H1 (cell line): Measurements from ENCODE around the gene FCN3. TPM values are rescaled to one million over a fixed set of nuclear protein-coding genes. Genes with fewer than 3 reads are reported as not detected.
A peak's percentile ranks its signal among the peaks of the same experiment; 100 is the strongest.

Source experiments
- CTCF ChIA-PET: fragments of 300-600 bp; sonication (Branson Sonifier 250); formaldehyde crosslinking; loops from one replicate; lab custom pipeline; 2021; ENCODE audit not compliant: partially characterized antibody; lab: Charles Lee
- POLR2A ChIA-PET: fragments of 300-600 bp; sonication (Branson Sonifier 250); formaldehyde crosslinking; loops from one replicate; lab custom pipeline; 2021; ENCODE audit warnings: inconsistent platforms; ENCODE audit not compliant: partially characterized antibody; lab: Charles Lee
- DNase-seq, 2 experiments: peaks; one replicate each; pipeline versions ENCODE4 v3.0.0 to v3.0.0-alpha.2; 2010 to 2022; ENCODE audit warnings: low spot score in 2 of 2, low read depth in 1 of 2, mixed read lengths in 1 of 2
- FAIRE-seq: peaks from 2 replicates; lab custom pipeline; 2011; peaks lifted over from hg19 to GRCh38; lab: Jason Lieb, UNC
- H2AFZ ChIP-seq: 2 replicates; pipeline ENCODE4 v1.8.1; 2012; ENCODE audit warnings: low read length, inconsistent platforms
- H2AK5ac ChIP-seq: 2 replicates; pipeline ENCODE4 v1.6.1; 2013; ENCODE audit warnings: low read depth, low read length
- H2BK120ac ChIP-seq: replicated peaks from 2 replicates; pipeline ENCODE3; 2013; ENCODE audit warnings: low read depth, low read length, inconsistent platforms
- H2BK12ac ChIP-seq: 2 replicates; pipeline ENCODE4 v1.6.1; 2013; ENCODE audit warnings: low read depth, low read length
- H2BK15ac ChIP-seq: 2 replicates; pipeline ENCODE4 v1.6.1; 2013; ENCODE audit warnings: low read length
- H2BK20ac ChIP-seq: 2 replicates; pipeline ENCODE4 v1.6.1; 2013; ENCODE audit warnings: low read length
- H2BK5ac ChIP-seq: 2 replicates; pipeline ENCODE4 v1.6.1; 2013; ENCODE audit warnings: low read depth, low read length
- H3K14ac ChIP-seq: 2 replicates; pipeline ENCODE4 v1.6.1; 2013; ENCODE audit warnings: inconsistent platforms; ENCODE audit not compliant: insufficient read length
- H3K18ac ChIP-seq: 2 replicates; pipeline ENCODE4 v1.6.1; 2013; ENCODE audit warnings: low read length; ENCODE audit errors: extremely low read depth
- H3K23ac ChIP-seq: 2 replicates; pipeline ENCODE4 v1.6.1; 2013; ENCODE audit warnings: inconsistent platforms; ENCODE audit not compliant: insufficient read length
- H3K23me2 ChIP-seq: 2 replicates; pipeline ENCODE4 v1.6.1; 2013; ENCODE audit warnings: low read depth, low read length
- H3K27ac ChIP-seq: 2 replicates; pipeline ENCODE4 v1.6.1; 2011; ENCODE audit warnings: low read depth, low read length, inconsistent platforms
- H3K27me3 ChIP-seq, 4 experiments: replicated peaks in 1 of 4; 1 replicate in 1 of 4; 2 replicates in 3 of 4; pipeline versions ENCODE4 v1.6.1 to v1.8.1; 2011 to 2013; ENCODE audit warnings: low read length in 3 of 4, mild to moderate bottlenecking in 3 of 4, inconsistent platforms in 2 of 4, mixed read lengths in 2 of 4, moderate library complexity in 1 of 4; ENCODE audit not compliant: control insufficient read depth in 3 of 4, insufficient read depth in 3 of 4; ENCODE audit errors: extremely low read depth in 1 of 4
- H3K36me3 ChIP-seq, 4 experiments: 2 replicates each; pipeline versions ENCODE4 v1.6.1 to v1.8.1; 2011 to 2013; ENCODE audit warnings: mild to moderate bottlenecking in 4 of 4, low read length in 3 of 4, moderate library complexity in 2 of 4, control low read depth in 1 of 4, inconsistent platforms in 1 of 4; ENCODE audit not compliant: insufficient read depth in 4 of 4, control insufficient read depth in 2 of 4
- H3K4ac ChIP-seq: replicated peaks from 2 replicates; pipeline ENCODE3; 2013; ENCODE audit warnings: low read length, low read depth, mixed read lengths, inconsistent platforms; ENCODE audit not compliant: insufficient read length
- H3K4me1 ChIP-seq, 4 experiments: replicated peaks in 1 of 4; 1 replicate in 1 of 4; 2 replicates in 3 of 4; pipeline versions ENCODE4 v1.6.1 to v1.8.1; 2011 to 2013; ENCODE audit warnings: low read length in 3 of 4, inconsistent platforms in 2 of 4, mixed read lengths in 1 of 4; ENCODE audit not compliant: insufficient read depth in 4 of 4, control insufficient read depth in 3 of 4
- H3K4me2 ChIP-seq, 2 experiments: 2 replicates each; pipeline versions ENCODE4 v1.6.1 to v1.8.1; 2011 to 2013; ENCODE audit warnings: low read depth in 2 of 2, low read length in 2 of 2, control low read depth in 1 of 2, inconsistent platforms in 1 of 2, mild to moderate bottlenecking in 1 of 2; ENCODE audit not compliant: insufficient read depth in 1 of 2
- H3K4me3 ChIP-seq, 4 experiments: fragments of 200-600, 300-600 bp in 1 of 4; sonication (generic), shearing (Covaris generic), sonication (Bioruptor Twin) in 1 of 4; 2 replicates each; pipeline versions ENCODE4 v1.5.1 to v1.8.1; 2011 to 2016; ENCODE audit warnings: low read length in 4 of 4, low read depth in 3 of 4, control low read depth in 2 of 4, inconsistent platforms in 2 of 4, mild to moderate bottlenecking in 2 of 4, mixed read lengths in 1 of 4, moderate library complexity in 1 of 4; ENCODE audit not compliant: insufficient read depth in 2 of 4; ENCODE audit errors: extremely low read depth in 1 of 4
- H3K56ac ChIP-seq: replicated peaks from 2 replicates; pipeline ENCODE3; 2013; ENCODE audit warnings: low read depth, mild to moderate bottlenecking, mixed read lengths, low read length, inconsistent platforms; ENCODE audit not compliant: insufficient read length
- H3K79me1 ChIP-seq: 2 replicates; pipeline ENCODE4 v1.6.1; 2013; ENCODE audit warnings: low read depth, low read length, control low read depth
- H3K79me2 ChIP-seq, 2 experiments: 2 replicates each; pipeline versions ENCODE4 v1.6.1 to v1.8.1; 2012 to 2013; ENCODE audit warnings: low read length in 2 of 2, mild to moderate bottlenecking in 2 of 2, inconsistent platforms in 1 of 2; ENCODE audit not compliant: insufficient read depth in 2 of 2, control insufficient read depth in 1 of 2
- H3K9ac ChIP-seq, 4 experiments: replicated peaks in 1 of 4; 1 replicate in 1 of 4; 2 replicates in 3 of 4; pipeline versions ENCODE4 v1.6.1 to v1.8.1; 2011 to 2013; ENCODE audit warnings: low read depth in 3 of 4, low read length in 3 of 4, control low read depth in 2 of 4, mild to moderate bottlenecking in 2 of 4, moderate library complexity in 2 of 4, inconsistent platforms in 1 of 4; ENCODE audit errors: extremely low read depth in 1 of 4
- H3K9me3 ChIP-seq, 2 experiments: 2 replicates each; pipeline versions ENCODE4 v1.6.1 to v1.8.1; 2012 to 2013; ENCODE audit warnings: mild to moderate bottlenecking in 2 of 2, moderate library complexity in 2 of 2, control low read depth in 1 of 2, inconsistent platforms in 1 of 2, low read depth in 1 of 2, low read length in 1 of 2, mixed read lengths in 1 of 2; ENCODE audit not compliant: insufficient read depth in 2 of 2
- H4K20me1 ChIP-seq, 2 experiments: replicated peaks in 1 of 2; 2 replicates each; pipeline versions ENCODE3 to v1.8.1; 2011 to 2013; ENCODE audit warnings: inconsistent platforms in 2 of 2, low read length in 2 of 2, mild to moderate bottlenecking in 1 of 2; ENCODE audit not compliant: insufficient read depth in 2 of 2, control insufficient read depth in 1 of 2
- H4K5ac ChIP-seq: 2 replicates; pipeline ENCODE4 v1.6.1; 2013; ENCODE audit warnings: low read length, low read depth, mixed read lengths, inconsistent platforms; ENCODE audit not compliant: insufficient read length
- H4K8ac ChIP-seq: 2 replicates; pipeline ENCODE4 v1.8.0; 2013; ENCODE audit warnings: mild to moderate bottlenecking, moderate library complexity, low read length, inconsistent platforms; ENCODE audit not compliant: insufficient read depth; ENCODE audit errors: extremely low read depth
- H4K91ac ChIP-seq: replicated peaks from 2 replicates; pipeline ENCODE3; 2013; ENCODE audit warnings: low read length, mixed read lengths, inconsistent platforms; ENCODE audit not compliant: insufficient read length
- BCL11A ChIP-seq, 2 experiments: IDR thresholded peaks; one replicate each; pipeline ENCODE4 v1.6.1; 2011; ENCODE audit warnings: low read depth in 2 of 2, low read length in 2 of 2, mild to moderate bottlenecking in 2 of 2
- CREB1 ChIP-seq: IDR thresholded peaks from 2 replicates; pipeline ENCODE4 v1.6.1; 2012; ENCODE audit warnings: inconsistent platforms
- EZH2 ChIP-seq: fragments of 200-600 bp; sonication (generic); IDR thresholded peaks from 2 replicates; pipeline ENCODE4 v1.7.1; 2012; ENCODE audit warnings: low read depth, mild to moderate bottlenecking, moderate library complexity, low read length, inconsistent platforms; ENCODE audit not compliant: severe bottlenecking
- KDM5A ChIP-seq: fragments of 200-600 bp; IDR thresholded peaks from 2 replicates; pipeline ENCODE4 v1.7.1; 2012; ENCODE audit warnings: mild to moderate bottlenecking, low read length, inconsistent platforms, mixed read lengths
- MAX ChIP-seq: IDR thresholded peaks from 2 replicates; pipeline ENCODE4 v1.6.1; 2012; ENCODE audit warnings: inconsistent platforms
- RFX5 ChIP-seq: IDR thresholded peaks from 2 replicates; pipeline ENCODE4 v1.6.1; 2011; ENCODE audit warnings: low read depth, low read length, improper control_type of control experiment, borderline replicate concordance
- SP2 ChIP-seq: IDR thresholded peaks from 2 replicates; pipeline ENCODE4 v1.6.1; 2012; ENCODE audit warnings: mild to moderate bottlenecking, low read length, inconsistent platforms
- SRF ChIP-seq: IDR thresholded peaks from 2 replicates; pipeline ENCODE4 v1.6.1; 2011; ENCODE audit warnings: mild to moderate bottlenecking, low read depth, low read length, moderate library complexity
- TBP ChIP-seq: IDR thresholded peaks from 2 replicates; pipeline ENCODE4 v1.6.1; 2011; ENCODE audit warnings: low read depth, low read length, improper control_type of control experiment
- TEAD4 ChIP-seq: IDR thresholded peaks from 2 replicates; pipeline ENCODE4 v1.6.1; 2012; ENCODE audit warnings: low read depth, low read length, inconsistent platforms, mixed read lengths
- WGBS, 2 experiments: shearing (Covaris generic) in 1 of 2; methylation state at CpG; one replicate each; pipeline versions ENCODE4 v1.1.6 to v1.1.7; 2013 to 2015; ENCODE audit warnings: low lambda C conversion rate in 2 of 2, mixed read lengths in 2 of 2, inconsistent platforms in 1 of 2, low coverage in 1 of 2, missing lambda C conversion rate in 1 of 2; ENCODE audit not compliant: insufficient replicate concordance in 2 of 2, insufficient coverage in 1 of 2, insufficient read length in 1 of 2; ENCODE audit errors: extremely low coverage in 1 of 2, missing lambda C conversion rate in 1 of 2; 5-methylcytosine and 5-hydroxymethylcytosine counted together
- polyA plus RNA-seq, 7 experiments: library from polyadenylated mRNA; depleted of rRNA in 3 of 7; stranded (reverse) in 5 of 7; unstranded in 2 of 7; fragments of >200 nt in 5 of 7; fragments of 200-250 nt in 2 of 7; gene quantifications; 1 replicate in 5 of 7; 2 replicates in 1 of 7; 4 replicates in 1 of 7; pipeline versions ENCODE4 v1.2.1 to v1.2.3, GENCODE V29; 2011 to 2013; ENCODE audit warnings: missing spikeins in 2 of 7, mixed read lengths in 2 of 7
- total RNA-seq: library from RNA; stranded (reverse); fragmentation: NEBNext Ultra II Directional; extraction: Animal tissue kit (Norgen Biotek cat#: 25700); gene quantifications from 2 replicates; pipeline ENCODE4 v1.2.1, GENCODE V29; 2021

FCN3 gene
- total and polyA plus RNA-seq, 2 of the 8 experiments (the other 6 are each of a cell fraction or from before 2014, with no cell fraction given), result 0.30 to 0.57 TPM

DNA sequence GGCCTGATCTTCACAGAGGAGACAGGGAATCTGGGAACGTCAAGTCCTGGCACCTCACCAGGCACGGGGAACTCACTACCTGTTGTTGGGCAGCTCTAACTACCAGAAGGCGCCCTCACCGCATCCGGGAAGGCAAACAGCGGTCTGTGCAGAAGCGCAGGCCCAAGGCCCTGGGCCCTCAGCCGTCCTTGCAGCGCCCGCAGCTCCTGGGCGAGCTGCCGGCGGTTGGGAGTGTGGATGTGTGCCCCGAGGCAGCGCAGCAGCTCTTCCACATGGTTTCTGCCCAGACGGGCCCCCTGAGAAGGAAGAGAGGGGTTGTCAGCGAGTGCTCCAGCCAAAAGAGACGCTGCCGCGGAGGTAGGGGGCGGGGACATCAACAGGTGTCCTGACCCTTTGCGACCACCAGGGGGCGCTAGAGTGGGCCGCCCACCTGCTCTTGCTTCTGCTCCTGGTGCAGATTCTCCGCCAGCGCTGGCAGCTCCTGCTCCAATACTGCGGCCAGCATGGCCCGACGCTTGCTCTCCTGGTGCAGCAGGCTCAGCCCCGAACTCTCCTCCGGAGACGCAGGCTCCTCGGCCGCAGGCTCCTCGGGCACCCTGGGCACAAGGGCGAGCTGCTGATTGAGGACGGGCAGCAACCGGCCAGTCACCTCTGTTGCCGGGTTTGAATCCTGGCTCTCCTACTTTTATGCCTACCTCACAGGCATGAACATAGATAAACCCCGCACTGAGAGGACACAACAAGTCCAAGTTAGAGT, 17.2 kb downstream of the FCN3 start:
- Histone ChIP-seq H4K20me1 (peaks cover 0 to 12% of the 10 kb centered on the region in 2 experiments), H2BK15ac (no peak overlapping the region), H2BK12ac (peak overlapping the region; percentile 84; the same call in 1 of the 2 replicates), H3K79me2 (no peaks in the 10 kb centered on the region), H2BK5ac (no peak overlapping the region), H2AFZ (no peak overlapping the region), H3K9me3 (no peaks in the 10 kb centered on the region), H3K4me2 (peak overlapping the region in 1 of 2 experiments; percentile 62; a peak in 3 of 4 replicates), H3K27me3 (peaks cover 12 to 47% (median 36%) of the 10 kb centered on the region in 4 experiments), H2BK120ac (no peak overlapping the region), H3K14ac (no peak overlapping the region), H3K4me3 (peak overlapping the region in 3 of 4 experiments; percentile 13 to 34 (median 28); a peak in 4 of 8 replicates), H4K5ac (no peak overlapping the region), H3K4me1 (peaks cover 0 to 14% (median 7%) of the 10 kb centered on the region in 4 experiments; a peak in 6 of 7 replicates), H3K36me3 (no peaks in the 10 kb centered on the region), H3K4ac (no peak overlapping the region), H2AK5ac (no peak overlapping the region), H4K8ac (no peak overlapping the region), H3K79me1 (no peaks in the 10 kb centered on the region), H3K23me2 (peaks cover 14% of the 10 kb centered on the region), H3K23ac (no peak overlapping the region), H4K91ac (peak overlapping the region; percentile 0), H2BK20ac (no peak overlapping the region; the same call in 1 of the 2 replicates), H3K9ac (no peak overlapping the region), H3K27ac (no peak overlapping the region), H3K18ac (peak overlapping the region; percentile 51; the same call in 1 of the 2 replicates), H3K56ac (no peak overlapping the region)
- FAIRE-seq, result no peak
- 26% methylated on average over 39 of the region's 40 CpGs; no CpG with 5 or more reads in 1 of the 2 experiments for WGBS, 2 experiments
- CTCF ChIA-PET, result interaction anchor here (0.6 to 28.8 kb wide), 38 partner anchors 8 to 320 kb away, joined by 3 to 625 read pairs (median 4); partner anchors contain the start of genes CD164L2, FCN3, GPR3 and MAP3K6
- POLR2A ChIA-PET, result interaction anchor here (0.8 to 10.9 kb wide), 14 partner anchors 4 to 247 kb away, joined by 3 to 101 read pairs (median 5); partner anchors contain the start of genes AHDC1 and MAP3K6
- peak; percentile 73 to 94 for DNase-seq
- TF ChIP-seq MAX (peak; percentile 89), RFX5 (no peak), BCL11A (IDR thresholded peaks at IDR 0.05; ENCODE audit: low read depth in 2 of 2, low read length in 2 of 2) (no peak), TBP (peak; percentile 62; the same call in 1 of the 2 replicates), TEAD4 (0 out of 2 replicates have a peak, but pooled peaks have one; percentile 9), SP2 (no peak), EZH2 (peak; percentile 29), SRF (no peak), KDM5A (no peak), CREB1 (peak; percentile 56)
